Activated CD8-positive, alpha-beta memory T cell treated with anti-CD3 and anti-CD28 coated beads, Interleukin-2, amount 50 U/mL, for 48 hours (primary cell): ENCODE data around the gene SPON1.

Experiments used
- DNase-seq: peaks from one replicate; pipeline ENCODE4 v3.0.0-alpha.2; 2020

The SPON1 gene

GRCh38 chr11:14299921-14300320 is 337.4 kb downstream of the SPON1 start:
- DNase-seq, result no peak

- no peak for DNase-seq
Observed at GRCh38 chr11:14300661-14301304, 338.3 kb downstream of the SPON1 start.

- no peak for DNase-seq
Observed at GRCh38 chr11:14304601-14305000, 342.1 kb downstream of the SPON1 start.

DNA sequence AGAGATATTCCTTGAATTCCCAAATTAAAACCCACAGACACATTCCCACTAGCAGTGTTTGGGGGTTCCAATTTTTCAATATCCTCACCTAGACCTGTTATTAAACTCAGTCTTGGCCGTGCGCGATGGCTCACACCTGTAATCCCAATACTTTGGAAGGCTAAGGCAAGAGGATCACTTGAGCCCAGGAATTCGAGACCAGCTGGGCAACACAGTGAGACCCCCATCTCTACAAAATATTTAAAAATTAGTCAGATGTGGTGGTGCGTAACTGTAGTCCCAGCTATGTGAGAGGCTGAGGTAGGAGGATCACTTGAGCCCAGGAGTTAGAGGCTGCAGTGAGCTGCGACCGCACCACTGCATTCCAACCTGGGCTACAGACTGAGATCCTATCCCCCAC is 343.1 kb downstream of the SPON1 start:
- no peak for DNase-seq

- DNase-seq, result no peak
Observed at GRCh38 chr11:14306481-14306880, 344.0 kb downstream of the SPON1 start.

- no peak for DNase-seq
Observed at GRCh38 chr11:14308114-14308896, 345.8 kb downstream of the SPON1 start.

DNA sequence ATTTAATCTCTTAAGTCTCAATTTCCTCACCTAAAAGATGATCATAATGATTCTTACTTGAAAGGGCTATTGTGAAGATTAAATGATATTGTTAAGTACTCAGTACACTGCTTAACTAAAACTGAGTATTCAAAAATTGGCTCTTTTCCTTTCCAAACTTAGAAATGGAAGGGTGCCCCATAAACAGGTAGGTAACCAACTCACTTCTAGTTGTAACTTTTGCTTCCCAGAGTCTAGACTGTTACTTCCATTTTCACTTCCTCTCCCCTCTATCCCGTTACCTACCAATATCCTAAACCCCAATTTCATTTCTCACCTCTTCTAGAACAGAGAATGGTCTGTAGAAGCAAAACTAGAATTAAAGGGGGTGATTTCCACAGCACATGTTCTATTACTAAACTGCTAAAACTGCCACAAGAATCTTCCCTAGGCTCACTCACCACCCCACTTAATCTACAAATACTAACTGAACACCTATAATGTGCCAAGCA is 346.4 kb downstream of the SPON1 start:
- no peak for DNase-seq

DNA sequence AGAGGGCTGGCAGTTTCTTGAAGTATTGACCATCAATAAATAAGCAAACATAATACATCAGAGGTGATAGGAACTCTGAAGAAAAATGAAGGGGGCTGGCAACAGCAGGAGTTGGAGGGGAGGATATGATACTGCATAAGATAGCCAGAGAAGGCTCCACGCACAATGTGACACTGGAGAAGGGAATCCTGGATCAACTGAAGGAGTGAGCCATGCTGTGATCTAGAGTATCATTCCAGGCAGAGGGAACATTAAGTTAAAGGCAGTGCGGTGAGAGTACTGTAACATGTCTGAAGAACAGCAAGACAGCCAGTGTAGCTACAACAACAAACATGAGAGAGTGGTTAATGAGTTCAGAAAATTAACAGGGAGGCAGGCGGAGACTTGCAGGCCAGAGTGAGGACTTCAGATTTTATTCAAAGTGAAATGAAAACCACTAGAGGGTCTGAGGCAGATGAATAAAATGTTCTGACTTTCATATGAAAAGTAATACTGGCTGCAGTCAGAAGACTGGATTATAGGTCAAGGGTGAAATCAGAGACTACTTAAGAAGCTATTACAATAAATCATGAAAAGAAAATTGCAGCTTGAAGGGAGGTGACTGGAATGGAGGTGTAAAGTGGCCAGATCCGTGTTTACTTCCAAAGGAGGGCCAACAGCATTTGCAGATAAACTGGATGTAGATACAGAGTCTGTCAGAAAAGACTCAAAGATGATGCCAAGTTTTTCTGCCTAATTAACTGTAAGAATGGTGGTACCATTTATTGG is 347.1 kb downstream of the SPON1 start:
- DNase-seq, result no peak

DNA sequence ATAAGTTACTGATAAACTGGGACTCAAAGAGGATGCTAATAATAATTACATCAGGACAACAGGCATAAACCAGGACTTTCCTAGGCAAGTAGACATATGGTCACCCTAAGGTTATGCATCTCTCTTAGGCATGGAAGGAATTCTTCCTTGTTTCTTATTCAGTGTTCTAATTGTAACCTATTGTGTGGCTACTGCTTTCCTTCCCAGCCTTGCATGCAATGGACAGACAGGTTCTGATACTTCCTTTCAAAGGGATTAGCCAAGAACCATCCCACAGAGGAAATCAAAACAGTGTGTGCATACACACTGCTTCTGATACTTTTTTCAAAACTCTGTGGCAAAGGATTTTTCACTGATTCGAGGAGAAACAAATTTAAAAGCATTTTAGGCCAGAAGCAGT is 348.2 kb downstream of the SPON1 start:
- no peak for DNase-seq

- DNase-seq, result no peak
Observed at GRCh38 chr11:14312736-14313438, 350.4 kb downstream of the SPON1 start.

DNA sequence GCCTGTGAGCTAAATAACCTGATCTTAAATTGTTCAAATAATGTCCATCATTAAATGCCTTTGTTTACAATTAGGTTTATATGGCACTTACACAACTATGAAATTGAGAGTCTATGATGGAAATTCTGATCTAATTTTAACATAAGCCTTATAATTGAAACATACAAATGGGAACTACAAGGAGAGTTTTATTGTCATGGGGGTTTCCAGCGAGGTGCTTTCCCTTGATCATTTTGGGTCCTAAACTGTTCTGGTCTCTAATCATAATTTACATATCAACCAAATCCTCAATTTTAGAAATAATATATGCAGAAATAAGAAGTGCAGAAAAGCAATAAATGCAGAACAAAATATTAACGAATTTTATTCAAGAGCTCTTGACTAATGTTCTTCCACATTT is 351.6 kb downstream of the SPON1 start:
- DNase-seq, result no peak

- DNase-seq, result no peak
Observed at GRCh38 chr11:14315130-14315529, 352.6 kb downstream of the SPON1 start.
